OCI-LY3 (cell line): Measurements from ENCODE around the gene LAIR2.
A peak's percentile ranks its signal among the peaks of the same experiment; 100 is the strongest.

ENCODE experiments used
- H2AFZ ChIP-seq: fragments of 200-600, 300-600 bp; shearing (Covaris generic); 2 replicates; pipeline ENCODE4 v1.6.0; 2014; ENCODE audit warnings: antibody characterized with exemption, low read depth, low read length
- H3K27ac ChIP-seq: fragments of 200-600, 300-600 bp; sonication (generic); 2 replicates; pipeline ENCODE4 v1.5.1; 2014; ENCODE audit warnings: mild to moderate bottlenecking, low read length, moderate library complexity, mixed read lengths
- H3K27me3 ChIP-seq: fragments of 200-600, 300-600 bp; sonication (generic); 2 replicates; pipeline ENCODE4 v1.6.1; 2014; ENCODE audit warnings: low read depth, low read length, mixed read lengths
- H3K36me3 ChIP-seq: fragments of 200-600, 300-600 bp; sonication (generic); replicated peaks from 2 replicates; pipeline ENCODE3; 2014; ENCODE audit warnings: low read depth, low read length, mixed read lengths
- H3K4me1 ChIP-seq: fragments of 300-600, 200-600 bp; sonication (generic); 2 replicates; pipeline ENCODE4 v1.6.1; 2014; ENCODE audit warnings: low read length, mixed read lengths
- H3K4me2 ChIP-seq: fragments of 200-600, 300-600 bp; sonication (generic); 2 replicates; pipeline ENCODE4 v1.6.1; 2014; ENCODE audit warnings: low read length, mixed read lengths
- H3K4me3 ChIP-seq: fragments of 300-600, 200-600 bp; sonication (generic); 2 replicates; pipeline ENCODE4 v1.5.1; 2014; ENCODE audit warnings: antibody characterized with exemption, mild to moderate bottlenecking, low read length, moderate library complexity
- H3K79me2 ChIP-seq: fragments of 300-600, 200-600 bp; shearing (Covaris generic); 2 replicates; pipeline ENCODE4 v1.6.1; 2014; ENCODE audit warnings: mild to moderate bottlenecking, low read length, mixed read lengths
- H3K9ac ChIP-seq: fragments of 300-600, 200-600 bp; shearing (Covaris generic); 2 replicates; pipeline ENCODE4 v1.6.0; 2014; ENCODE audit warnings: mild to moderate bottlenecking, low read length, moderate library complexity
- H3K9me3 ChIP-seq: fragments of 200-600, 300-600 bp; shearing (Covaris generic); 2 replicates; pipeline ENCODE4 v1.6.1; 2014; ENCODE audit warnings: low read length, mixed read lengths; ENCODE audit not compliant: insufficient read depth
- H4K20me1 ChIP-seq: fragments of 200-600, 300-600 bp; sonication (generic); 2 replicates; pipeline ENCODE4 v1.6.1; 2016; ENCODE audit warnings: low read length, mixed read lengths; ENCODE audit not compliant: insufficient read depth
- CTCF ChIP-seq: fragments of 200-600, 300-600 bp; sonication (generic); IDR thresholded peaks from 2 replicates; pipeline ENCODE4 v1.5.1; 2014; ENCODE audit warnings: antibody characterized with exemption, low read length, low read depth
- EZH2phosphoT487 ChIP-seq: fragments of 200-600 bp; shearing (Covaris generic); IDR thresholded peaks from 2 replicates; pipeline ENCODE4 v1.6.1; 2018; ENCODE audit warnings: antibody characterized with exemption, mixed run types, low read depth

Gene LAIR2

GRCh38 chr19:54515156-54515555 is 12.5 kb downstream of the LAIR2 start:
- no peaks in the 10 kb centered on the region for H3K9me3 ChIP-seq
- no peak overlapping the region for H2AFZ ChIP-seq
- peaks cover 18% of the 10 kb centered on the region; the same call in 1 of the 2 replicates for H4K20me1 ChIP-seq
- peaks cover 26% of the 10 kb centered on the region for H3K4me1 ChIP-seq
- no peaks in the 10 kb centered on the region for H3K79me2 ChIP-seq
- no peak overlapping the region for H3K27ac ChIP-seq
- no peak for TF ChIP-seq EZH2phosphoT487
- H3K27me3 ChIP-seq = peaks cover 49% of the 10 kb centered on the region
- H3K4me2 ChIP-seq = no peak overlapping the region
- no peak overlapping the region for H3K4me3 ChIP-seq
- H3K36me3 ChIP-seq = no peaks in the 10 kb centered on the region
- no peak overlapping the region for H3K9ac ChIP-seq

GRCh38 chr19:54517483-54517882 is 14.9 kb downstream of the LAIR2 start:
- Histone ChIP-seq H3K9ac (no peak overlapping the region), H3K4me3 (no peak overlapping the region), H3K4me2 (no peak overlapping the region), H3K9me3 (no peaks in the 10 kb centered on the region), H3K36me3 (no peaks in the 10 kb centered on the region), H3K27me3 (peaks cover 63% of the 10 kb centered on the region), H3K27ac (no peak overlapping the region), H3K79me2 (no peaks in the 10 kb centered on the region), H2AFZ (no peak overlapping the region), H4K20me1 (peaks cover 18% of the 10 kb centered on the region; the same call in 1 of the 2 replicates), H3K4me1 (peaks cover 50% of the 10 kb centered on the region)
- TF ChIP-seq EZH2phosphoT487 (no peak), CTCF (no peak)

GRCh38 chr19:54518844-54519243 is 16.2 kb downstream of the LAIR2 start:
- Histone ChIP-seq H3K4me3 (peak overlapping the region; percentile 13), H3K4me1 (peaks cover 59% of the 10 kb centered on the region), H3K27ac (peak overlapping the region; percentile 42), H3K36me3 (no peaks in the 10 kb centered on the region), H2AFZ (no peak overlapping the region), H3K4me2 (peak overlapping the region; percentile 73), H3K9me3 (no peaks in the 10 kb centered on the region), H3K79me2 (no peaks in the 10 kb centered on the region), H3K9ac (no peak overlapping the region), H4K20me1 (peaks cover 18% of the 10 kb centered on the region; the same call in 1 of the 2 replicates), H3K27me3 (peaks cover 66% of the 10 kb centered on the region)
- TF ChIP-seq CTCF (no peak), EZH2phosphoT487 (no peak)

GRCh38 chr19:54521022-54521859 is 18.6 kb downstream of the LAIR2 start:
- Histone ChIP-seq H3K9ac (peak overlapping the region; percentile 30; the same call in 1 of the 2 replicates), H3K4me1 (peaks cover 59% of the 10 kb centered on the region), H3K4me3 (peak overlapping the region; percentile 64), H2AFZ (peak overlapping the region; percentile 41; the same call in 1 of the 2 replicates), H3K4me2 (peak overlapping the region; percentile 93), H4K20me1 (0 out of 2 replicates have a peak, but pooled peaks cover 3% of the 10 kb centered on the region), H3K27me3 (peaks cover 69% of the 10 kb centered on the region), H3K36me3 (no peaks in the 10 kb centered on the region), H3K9me3 (no peaks in the 10 kb centered on the region), H3K27ac (no peak overlapping the region; the same call in 1 of the 2 replicates), H3K79me2 (no peaks in the 10 kb centered on the region)
- TF ChIP-seq CTCF (no peak), EZH2phosphoT487 (no peak)
